ENCODE measurements around the gene ADAM23. TPM values are rescaled to one million over a fixed set of nuclear protein-coding genes. Genes with fewer than 3 reads are reported as not detected.

ADAM23 gene
- total RNA-seq, 6 experiments from 2014 or later, result 0.47 to 2.6 (median 1.2) TPM

DNA sequence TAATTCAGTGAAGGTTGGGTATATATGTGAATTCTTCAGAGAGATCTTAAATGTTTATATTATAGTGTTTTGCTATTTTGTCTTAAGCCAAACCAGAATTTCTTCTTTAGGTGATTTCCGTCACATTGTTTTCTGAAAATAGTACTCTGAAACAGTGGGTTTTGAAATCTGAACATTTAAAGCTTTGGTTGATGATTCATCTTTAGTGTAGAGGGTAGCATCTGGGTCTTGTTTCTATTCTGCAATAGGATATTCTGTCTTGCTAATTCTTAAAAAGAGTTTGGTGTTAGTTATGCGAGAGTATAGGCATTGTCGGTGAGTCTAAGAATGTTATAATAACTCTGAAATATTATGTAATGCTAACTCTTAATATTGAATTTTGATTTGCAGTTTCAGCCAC lies 129.4 kb downstream of the ADAM23 start:
- Mint-ChIP-seq H3K27ac (no peak overlapping the region), H3K27me3 (ENCODE audit: insufficient read depth) (no peaks in the 10 kb centered on the region), H3K4me3 (no peak overlapping the region), H3K36me3 (ENCODE audit: low read depth) (no peaks in the 10 kb centered on the region), H3K4me1 (ENCODE audit: low read depth) (no peaks in the 10 kb centered on the region), H3K9me3 (peaks cover 7% of the 10 kb centered on the region)
- TF ChIP-seq, protein P1, sequence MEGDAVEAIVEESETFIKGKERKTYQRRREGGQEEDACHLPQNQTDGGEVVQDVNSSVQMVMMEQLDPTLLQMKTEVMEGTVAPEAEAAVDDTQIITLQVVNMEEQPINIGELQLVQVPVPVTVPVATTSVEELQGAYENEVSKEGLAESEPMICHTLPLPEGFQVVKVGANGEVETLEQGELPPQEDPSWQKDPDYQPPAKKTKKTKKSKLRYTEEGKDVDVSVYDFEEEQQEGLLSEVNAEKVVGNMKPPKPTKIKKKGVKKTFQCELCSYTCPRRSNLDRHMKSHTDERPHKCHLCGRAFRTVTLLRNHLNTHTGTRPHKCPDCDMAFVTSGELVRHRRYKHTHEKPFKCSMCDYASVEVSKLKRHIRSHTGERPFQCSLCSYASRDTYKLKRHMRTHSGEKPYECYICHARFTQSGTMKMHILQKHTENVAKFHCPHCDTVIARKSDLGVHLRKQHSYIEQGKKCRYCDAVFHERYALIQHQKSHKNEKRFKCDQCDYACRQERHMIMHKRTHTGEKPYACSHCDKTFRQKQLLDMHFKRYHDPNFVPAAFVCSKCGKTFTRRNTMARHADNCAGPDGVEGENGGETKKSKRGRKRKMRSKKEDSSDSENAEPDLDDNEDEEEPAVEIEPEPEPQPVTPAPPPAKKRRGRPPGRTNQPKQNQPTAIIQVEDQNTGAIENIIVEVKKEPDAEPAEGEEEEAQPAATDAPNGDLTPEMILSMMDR (IDR thresholded peaks at IDR 0.05), result no peak
- DNase-seq, result no peak

DNA sequence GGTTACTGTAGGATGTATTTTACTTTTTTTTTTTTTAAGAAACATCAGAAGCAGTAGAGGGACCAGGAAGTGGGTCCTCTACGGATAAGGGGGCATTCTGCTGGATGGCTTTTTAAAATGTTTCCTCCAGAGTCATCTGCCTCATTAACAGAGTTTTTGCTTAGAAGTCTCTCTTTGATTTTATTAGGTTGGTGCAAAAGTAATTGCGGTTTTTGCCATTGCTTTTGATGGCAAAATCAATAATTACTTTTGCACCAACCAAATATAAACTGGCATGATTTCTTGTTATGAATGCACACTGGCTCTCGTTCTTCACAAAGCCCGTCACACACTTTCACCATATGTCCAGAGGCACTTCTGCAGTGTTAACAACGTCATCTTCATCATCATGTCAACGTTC lies 130.5 kb downstream of the ADAM23 start:
- no peak for DNase-seq
- no peak overlapping the region for H3K27ac Mint-ChIP-seq
- no peaks in the 10 kb centered on the region for H3K36me3 Mint-ChIP-seq (ENCODE audit: low read depth)
- no peaks in the 10 kb centered on the region for H3K27me3 Mint-ChIP-seq (ENCODE audit: insufficient read depth)
- TF ChIP-seq, protein P1 (IDR thresholded peaks at IDR 0.05), result no peak
- H3K9me3 Mint-ChIP-seq, result peaks cover 9% of the 10 kb centered on the region
- no peaks in the 10 kb centered on the region for H3K4me1 Mint-ChIP-seq (ENCODE audit: low read depth)
- H3K4me3 Mint-ChIP-seq, result no peak overlapping the region

DNA sequence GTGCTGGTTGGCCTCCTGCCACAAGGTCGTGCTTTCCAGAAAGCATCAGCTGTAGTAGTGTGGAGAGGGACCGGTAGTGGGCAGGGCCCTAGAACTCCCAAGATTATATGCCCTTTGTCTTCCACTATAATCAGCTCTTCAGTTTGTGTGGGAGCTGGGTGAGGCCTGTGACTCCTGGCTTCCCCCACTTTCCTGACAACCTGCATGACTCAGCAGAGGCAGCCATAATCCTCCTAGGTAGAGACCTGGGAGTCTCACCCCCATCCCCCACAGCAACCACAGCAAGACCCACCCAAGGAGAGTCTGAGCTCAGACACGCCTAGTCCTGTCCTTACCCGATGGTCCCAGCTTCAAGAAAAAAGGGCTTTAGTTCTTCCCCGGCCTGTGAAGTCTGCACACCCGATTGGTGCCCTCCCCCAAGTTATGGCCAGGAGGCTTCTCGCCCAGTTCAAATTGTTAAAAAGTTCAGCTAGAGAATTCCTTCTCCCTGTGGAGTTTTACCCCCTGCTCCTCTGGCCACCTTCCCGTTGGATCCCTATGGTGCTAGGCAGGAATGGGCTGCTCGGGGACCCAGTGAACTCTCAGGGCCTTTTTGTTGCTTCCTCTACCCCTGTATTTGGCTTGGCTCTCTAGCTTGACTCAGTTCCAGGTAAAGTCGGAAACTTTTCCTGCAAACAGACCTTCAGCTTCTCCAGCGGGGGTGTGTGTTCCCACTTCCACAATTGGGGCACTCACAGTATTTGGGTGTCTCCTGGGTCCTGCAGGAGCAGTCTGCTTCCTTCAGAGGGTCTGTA lies 141.2 kb downstream of the ADAM23 start:
- no peaks in the 10 kb centered on the region; the same call in 1 of the 2 replicates for H3K27me3 Mint-ChIP-seq (ENCODE audit: insufficient read depth)
- H3K36me3 Mint-ChIP-seq (ENCODE audit: low read depth), result no peaks in the 10 kb centered on the region
- no peak overlapping the region for H3K27ac Mint-ChIP-seq
- no peaks in the 10 kb centered on the region for H3K4me1 Mint-ChIP-seq (ENCODE audit: low read depth)
- H3K4me3 Mint-ChIP-seq, result no peak overlapping the region
- peaks cover 42% of the 10 kb centered on the region for H3K9me3 Mint-ChIP-seq
- TF ChIP-seq, protein P1 (IDR thresholded peaks at IDR 0.05), result no peak
- no peak for DNase-seq

DNA sequence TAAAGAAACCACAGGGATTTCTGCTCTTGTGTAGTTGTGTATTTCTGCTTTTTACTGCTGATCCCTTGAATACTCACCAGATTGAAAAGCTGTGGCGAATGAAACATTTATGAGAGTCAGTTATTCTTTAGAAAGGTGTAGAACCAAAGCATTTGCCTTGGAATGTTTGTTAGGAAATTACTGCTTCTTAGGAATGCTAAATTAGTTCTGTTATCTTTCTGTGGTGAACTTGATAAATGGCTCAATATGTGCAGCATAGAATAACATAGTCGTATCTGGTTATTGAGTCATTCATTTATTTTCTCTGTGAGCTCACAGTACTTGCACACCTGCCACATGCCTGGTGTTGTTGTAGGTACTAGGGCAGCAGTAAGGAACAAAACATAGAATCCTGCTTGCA lies 142.0 kb downstream of the ADAM23 start:
- Mint-ChIP-seq H3K9me3 (peaks cover 38% of the 10 kb centered on the region), H3K27me3 (ENCODE audit: insufficient read depth) (no peaks in the 10 kb centered on the region; the same call in 1 of the 2 replicates), H3K36me3 (ENCODE audit: low read depth) (no peaks in the 10 kb centered on the region), H3K4me1 (ENCODE audit: low read depth) (no peaks in the 10 kb centered on the region), H3K4me3 (no peak overlapping the region), H3K27ac (no peak overlapping the region)
- TF ChIP-seq, protein P1 (IDR thresholded peaks at IDR 0.05), result no peak
- no peak for DNase-seq

DNA sequence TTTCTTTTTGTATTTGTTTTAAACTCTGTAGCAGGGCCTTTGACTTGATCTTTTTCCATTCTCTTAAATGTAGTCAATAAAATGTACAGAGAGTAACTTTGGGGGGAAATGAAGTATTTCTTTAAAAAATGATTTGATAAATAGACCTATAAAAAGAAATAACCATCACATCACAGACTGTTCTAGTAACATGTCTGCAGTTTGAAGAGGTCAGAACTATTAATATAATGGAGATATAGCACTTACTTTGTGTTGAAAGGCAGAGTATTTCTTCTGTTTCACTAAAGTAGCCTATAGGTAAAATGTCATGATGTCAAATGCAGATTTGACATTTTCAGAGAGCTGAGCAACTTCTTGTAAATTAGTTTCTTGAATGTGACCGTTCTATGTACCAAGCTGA lies 143.3 kb downstream of the ADAM23 start:
- no peak for DNase-seq
- Mint-ChIP-seq H3K27ac (no peak overlapping the region), H3K4me1 (ENCODE audit: low read depth) (no peaks in the 10 kb centered on the region), H3K4me3 (no peak overlapping the region), H3K9me3 (peaks cover 42% of the 10 kb centered on the region), H3K36me3 (ENCODE audit: low read depth) (no peaks in the 10 kb centered on the region), H3K27me3 (ENCODE audit: insufficient read depth) (no peaks in the 10 kb centered on the region; the same call in 1 of the 2 replicates)
- TF ChIP-seq, protein P1 (IDR thresholded peaks at IDR 0.05), result no peak

Measured in HFFc6 (cell line).